NCI-H1048 (cell line): ENCODE data around the gene CEBPG.

ENCODE experiments used
- DNase-seq: peaks from one replicate; lab custom pipeline; 2025; lab: John Stamatoyannopoulos, UW

Gene CEBPG

DNA sequence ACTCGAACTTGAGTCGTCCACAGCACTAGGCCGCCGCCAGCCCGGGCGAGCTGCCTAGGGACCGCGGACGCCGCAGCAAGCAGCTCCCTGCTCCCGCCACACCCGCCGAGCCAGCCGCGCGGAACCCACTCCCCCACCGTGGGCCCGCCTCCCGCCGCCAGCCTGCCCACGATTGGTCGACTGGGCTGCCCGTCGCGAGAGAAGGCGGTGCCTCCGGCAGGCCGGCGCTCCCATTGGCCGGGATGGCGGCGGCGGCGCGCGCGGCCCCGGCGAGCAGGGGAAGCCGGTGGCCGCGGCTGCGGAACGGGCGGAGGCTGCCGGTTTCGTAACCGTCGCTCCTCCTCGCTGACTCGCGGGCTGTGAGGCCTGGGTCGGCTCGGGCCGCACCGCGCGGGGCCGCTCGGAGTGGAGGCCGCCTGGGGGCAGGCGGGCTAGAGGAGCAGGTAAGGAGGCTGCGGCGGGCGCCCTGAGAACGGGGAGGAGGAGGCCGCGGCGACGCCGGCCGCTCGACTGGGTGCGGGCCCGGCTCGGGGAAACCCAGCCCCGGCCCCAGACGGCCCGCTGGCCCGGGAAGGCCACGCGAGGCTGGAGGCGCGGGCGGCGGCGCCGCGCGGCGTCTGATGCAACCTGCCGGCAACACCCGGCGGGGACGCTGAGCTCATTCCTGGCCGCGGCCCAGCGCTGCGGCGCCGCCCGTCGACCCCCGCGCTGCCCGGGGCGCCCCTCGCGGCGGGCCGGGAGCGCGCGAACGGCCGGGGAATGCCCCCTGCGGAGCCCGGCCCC lies at the start of gene CEBPG:
Gene CEBPG (plus strand): TSS at position 257 of the 783 bp plus-strand sequence. CDS start 5,531 bp downstream, outside the sequence.
- peak; percentile 57 for DNase-seq

DNA sequence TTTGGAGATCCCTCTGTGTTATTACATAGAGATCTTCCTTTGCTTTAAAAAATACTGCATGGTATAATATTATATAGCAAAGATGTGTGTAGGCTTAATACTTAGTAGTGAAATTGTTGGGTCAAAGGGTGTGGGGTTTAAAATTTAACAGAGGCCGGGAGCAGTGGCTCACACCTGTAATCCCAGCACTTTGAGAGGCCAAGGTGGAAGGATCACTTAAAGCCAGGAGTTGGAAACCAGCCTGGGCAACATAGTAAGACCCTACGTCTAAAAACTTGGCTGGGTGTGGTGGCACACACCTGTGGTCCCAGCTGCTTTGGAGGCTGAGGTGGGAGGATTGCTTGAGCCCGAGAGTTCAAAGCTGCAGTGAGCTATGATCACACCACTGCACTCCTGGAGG lies 48.9 kb upstream of the CEBPG start:
- DNase-seq, result no peak

DNA sequence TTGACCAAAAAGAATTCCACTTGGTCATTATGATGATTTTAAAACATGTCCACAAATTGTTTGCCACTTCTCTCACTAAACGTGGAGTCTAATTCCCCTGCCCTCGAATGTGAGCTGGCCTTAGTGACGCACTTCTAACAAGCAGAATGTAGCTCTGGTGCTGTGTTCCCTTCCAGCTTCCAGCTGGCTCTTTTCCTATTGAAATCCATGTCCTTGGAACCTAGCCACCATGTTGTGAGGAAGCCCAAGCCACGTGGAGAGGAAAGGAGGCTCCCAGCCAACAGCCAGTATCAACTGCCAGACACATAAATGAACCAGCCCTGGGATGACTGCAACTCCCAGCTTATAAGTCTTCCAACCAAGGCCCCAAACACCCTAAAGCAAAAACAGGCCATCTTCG lies 47.6 kb upstream of the CEBPG start:
- no peak for DNase-seq

DNA sequence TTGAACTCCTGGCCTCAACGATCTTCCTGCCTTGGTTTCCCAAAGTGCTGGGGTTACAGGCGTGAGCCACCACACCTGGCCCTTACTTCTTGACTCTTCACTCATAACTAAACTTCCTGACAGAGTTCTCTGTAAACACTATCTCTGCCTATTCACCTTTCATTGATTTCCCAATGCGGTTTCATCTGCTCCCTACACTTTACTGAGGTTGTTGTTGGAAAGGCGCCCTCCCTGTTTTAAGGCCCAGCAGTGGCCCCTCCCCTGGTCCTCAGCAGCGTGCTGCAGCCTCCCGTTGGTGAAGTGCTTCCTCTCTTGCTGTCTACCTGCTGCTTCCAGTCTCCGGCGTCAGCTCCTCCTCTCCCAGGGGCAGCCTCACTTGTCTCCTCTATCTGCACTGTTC lies 44.4 kb upstream of the CEBPG start:
- DNase-seq, result no peak

DNA sequence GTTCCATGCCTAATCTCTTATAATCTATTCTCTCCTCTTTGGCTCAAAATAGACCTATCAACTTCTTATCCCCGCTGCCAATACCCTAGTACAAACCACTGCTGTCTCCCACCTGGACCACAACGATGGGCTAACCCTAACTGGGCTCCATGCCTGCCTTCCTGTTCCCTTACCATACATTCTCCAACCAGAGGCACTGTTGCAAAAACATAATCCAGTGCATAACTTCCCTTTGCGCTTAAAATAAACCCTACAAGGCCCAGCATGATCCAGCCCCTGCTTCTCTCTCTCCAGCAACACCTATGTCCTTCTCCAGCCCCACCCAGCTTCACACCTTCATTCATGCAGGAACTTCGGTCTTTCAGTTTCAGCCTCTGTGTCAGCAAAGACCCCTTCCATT lies 43.8 kb upstream of the CEBPG start:
- DNase-seq, result no peak

DNA sequence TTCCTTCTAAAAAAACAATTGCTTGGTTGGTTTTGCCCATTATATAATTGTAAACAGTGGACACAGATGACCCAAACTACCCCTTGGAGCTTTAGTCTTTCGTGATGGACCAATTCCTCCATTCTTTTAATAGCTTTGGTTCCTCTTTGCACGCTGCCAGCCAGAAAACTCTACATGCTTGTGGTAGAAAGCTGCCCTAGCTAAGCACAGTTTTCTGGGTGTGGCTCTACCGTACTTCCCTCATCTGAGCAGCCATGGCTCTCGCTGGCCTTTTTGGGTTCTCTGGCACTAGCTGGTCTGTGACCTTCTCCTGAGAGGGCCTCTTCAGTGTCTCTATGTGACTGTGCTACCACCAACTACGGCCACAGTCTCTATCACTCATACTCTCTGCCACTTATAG lies 41.3 kb upstream of the CEBPG start:
- no peak for DNase-seq

DNA sequence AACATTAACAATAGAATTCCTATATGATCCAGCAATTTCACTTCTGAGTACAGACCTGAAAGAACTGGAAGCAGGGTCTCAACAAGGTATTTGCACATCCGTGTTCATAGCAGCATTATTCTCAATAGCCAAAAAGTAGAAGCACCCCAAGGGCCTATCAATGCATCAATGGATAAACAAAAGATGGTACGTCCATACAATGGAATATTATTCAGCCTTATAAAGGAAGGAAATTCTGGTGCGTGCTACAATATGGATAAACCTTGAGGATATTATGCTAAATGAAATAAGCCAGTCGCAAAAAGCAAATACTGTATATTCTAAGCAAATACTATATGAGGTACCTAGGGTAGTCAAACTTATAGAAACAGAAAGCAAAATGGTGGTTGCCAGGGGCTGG lies 40.4 kb upstream of the CEBPG start:
- DNase-seq, result no peak

DNA sequence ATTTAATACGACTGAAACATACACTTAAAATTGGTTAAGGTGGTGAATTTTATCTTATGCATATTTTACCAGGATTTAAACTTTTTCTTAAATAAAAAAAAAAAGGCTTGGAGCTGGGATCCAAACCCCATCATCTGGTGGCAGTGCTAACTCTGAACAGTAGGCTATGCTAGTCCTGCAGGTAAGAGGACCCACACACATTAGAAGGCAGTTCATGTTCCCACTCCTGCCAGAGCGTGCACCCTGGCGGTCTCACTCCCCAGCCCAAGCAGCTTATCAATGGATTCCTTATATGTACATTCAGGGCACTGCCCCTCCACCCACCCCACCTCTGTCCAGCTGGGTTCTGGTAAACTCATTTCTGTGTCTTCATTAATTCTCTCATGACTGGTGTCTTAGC lies 39.9 kb upstream of the CEBPG start:
- DNase-seq, result no peak

DNA sequence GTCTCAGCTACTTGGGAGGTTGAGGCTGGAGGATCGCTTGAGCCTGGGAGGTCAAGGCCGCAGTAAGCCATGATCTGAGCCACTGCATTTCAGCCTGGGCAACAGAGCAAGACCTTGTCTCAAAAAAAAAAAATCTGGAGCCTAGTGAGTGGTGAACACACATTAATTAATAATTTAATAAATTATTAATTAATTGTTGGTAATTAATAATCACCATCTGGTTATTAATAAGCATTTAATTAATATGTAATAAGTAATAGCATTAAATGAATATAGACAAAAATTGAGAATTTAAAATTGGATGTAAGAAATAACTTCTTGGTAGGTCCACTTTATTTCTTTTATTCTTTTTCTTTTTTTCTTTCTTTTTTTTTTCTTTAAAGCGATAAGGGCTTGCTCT lies 39.2 kb upstream of the CEBPG start:
- no peak for DNase-seq

DNA sequence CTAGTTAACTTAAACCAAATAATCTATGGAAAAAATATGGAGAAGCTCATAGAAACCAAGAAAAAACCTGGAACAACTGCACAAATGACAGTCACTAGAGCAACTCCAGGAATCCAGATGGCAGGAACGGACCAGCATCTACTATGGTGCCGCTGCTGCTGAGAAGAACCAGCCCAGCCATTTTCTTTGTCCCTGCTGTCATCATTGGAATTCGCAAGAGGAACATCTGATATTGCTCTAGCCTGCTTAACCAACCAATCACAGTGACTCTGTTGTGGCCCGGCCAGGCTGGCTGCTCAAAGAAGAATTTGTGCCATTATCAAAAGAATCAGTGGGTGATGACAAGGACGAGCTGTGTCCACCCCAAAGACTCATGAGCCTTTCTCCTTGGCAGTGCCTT lies 38.1 kb upstream of the CEBPG start:
- no peak for DNase-seq

DNA sequence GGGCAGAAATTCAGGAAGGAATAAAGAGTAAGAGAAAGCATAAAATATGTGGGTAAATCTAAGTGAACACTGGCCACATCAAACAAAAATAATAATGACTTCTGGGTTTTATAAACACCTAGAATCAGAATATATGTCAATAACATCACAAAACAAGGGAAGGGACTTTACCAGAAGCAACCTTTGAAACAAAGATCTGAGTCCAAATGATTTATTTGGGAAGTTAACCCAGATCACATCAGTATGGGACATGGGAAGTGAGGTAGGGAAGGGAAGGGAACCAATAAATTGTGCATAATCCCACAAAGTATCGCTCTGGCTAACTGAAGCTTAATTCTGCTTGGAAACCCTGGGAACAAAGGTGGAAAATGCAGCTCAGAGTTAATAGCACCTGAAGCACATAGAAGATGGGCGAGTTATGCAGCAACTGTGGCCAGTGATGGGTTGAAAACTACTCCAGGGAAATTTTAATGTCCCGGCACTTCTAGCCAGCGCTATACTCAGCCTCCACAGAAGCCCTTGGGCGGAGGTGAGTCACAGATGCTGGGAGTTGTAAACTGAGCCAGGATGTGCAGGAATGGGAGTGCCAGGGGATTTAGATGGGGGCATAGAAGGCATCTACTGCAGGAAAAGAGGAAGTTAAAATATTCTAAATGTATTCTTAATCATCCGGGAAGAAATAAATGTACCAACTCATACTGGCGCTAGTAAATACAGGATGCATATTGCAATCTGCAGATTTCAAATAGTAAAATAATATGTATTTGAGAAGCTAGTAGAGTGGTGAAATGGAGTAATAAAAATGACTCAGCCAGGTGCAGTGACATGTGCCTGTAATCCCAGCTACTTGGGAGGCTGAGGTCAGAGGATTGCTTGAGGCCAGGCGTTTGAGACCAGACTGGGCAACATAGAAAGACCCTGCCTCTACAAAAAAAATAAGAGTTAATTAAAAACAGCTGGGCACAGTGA lies 34.2 kb upstream of the CEBPG start:
- no peak for DNase-seq

DNA sequence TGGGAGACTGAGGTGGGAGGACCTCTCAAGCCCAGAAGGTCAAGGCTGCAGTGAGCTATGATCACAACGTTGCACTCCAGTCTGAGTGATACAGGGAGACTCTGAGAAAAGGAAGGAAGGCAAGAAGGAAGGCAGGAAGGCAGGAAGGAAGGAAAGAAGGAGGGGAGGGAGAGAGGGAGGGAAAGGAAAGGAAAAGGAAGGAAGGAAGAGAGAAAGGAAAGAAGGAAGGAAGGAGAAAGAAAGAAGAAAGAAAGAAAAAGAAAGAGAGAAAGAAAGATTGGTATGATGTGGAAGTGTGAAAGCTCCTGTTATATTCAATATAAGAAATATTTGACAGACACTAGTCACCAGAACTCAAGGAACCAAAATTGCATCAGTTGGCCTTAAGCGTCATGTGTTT lies 32.5 kb upstream of the CEBPG start:
- no peak for DNase-seq

DNA sequence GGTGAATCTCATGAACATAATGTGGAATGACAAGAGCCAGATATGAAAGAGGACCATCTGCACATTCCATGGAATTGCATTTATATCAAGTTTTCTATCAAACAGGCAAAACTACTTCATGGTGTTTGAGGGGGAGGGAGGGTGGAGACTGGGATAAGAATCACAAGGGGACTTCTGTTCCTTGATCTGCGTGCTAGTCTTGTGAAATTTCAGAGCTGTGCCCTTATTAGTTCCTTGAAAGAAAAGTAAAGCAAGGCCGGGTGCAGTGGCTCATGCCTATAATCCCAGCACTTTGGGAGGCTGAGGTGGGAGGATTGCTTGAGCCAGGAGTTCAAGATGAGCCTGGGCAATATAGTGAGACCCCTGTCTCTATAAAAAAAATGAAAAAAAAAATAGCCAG lies 30.2 kb upstream of the CEBPG start:
- no peak for DNase-seq

DNA sequence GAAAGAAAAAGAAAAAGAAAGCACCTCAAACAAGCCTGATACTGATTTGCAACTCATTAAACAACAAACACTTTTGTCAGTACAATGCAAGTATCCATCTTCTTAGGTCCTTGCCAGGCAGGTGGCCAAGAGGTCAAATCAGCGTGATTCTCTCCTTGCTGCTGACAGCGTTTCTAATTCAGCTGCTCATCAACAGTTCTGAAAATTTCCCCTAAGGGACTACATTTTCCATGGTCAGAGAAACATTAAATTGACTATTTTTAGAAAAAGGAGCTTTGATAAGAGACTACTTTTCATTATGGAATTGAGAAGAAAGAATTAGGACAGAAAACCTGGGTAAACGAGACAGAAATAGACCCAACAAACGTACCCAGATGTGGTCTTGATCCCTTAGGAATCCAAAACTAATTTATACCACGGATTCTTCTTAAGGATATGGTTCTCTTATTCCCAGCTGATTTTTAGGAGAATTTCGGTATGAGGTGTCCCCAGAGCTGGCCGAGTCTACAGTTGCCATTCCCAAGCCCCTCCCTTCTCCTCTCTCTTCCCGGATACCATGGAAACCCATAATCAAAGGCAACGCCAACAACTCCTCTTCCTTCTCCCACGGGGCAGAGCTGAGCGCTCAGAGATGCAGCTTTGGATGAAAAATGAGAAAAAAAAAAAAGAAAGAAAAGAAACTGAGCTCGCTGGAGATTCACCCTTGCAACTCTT lies 29.5 kb upstream of the CEBPG start:
- no peak for DNase-seq

DNA sequence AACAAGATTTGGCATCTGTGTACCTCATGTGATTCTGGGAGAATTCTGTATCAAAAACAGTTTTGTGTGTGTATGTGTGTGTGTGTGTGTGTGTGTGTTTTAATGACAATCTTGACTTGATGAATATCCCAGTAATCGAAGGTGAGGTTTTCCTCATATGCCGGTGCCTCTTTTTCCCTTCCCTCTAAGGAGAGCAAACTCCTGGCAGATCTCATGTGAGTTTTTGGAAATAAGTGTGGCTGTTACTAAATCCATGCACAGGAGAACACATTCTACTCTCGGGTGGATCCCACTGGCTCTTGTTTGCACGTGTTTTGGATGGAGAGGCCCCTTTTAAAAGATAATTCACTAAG lies 29.0 kb upstream of the CEBPG start:
- no peak for DNase-seq

DNA sequence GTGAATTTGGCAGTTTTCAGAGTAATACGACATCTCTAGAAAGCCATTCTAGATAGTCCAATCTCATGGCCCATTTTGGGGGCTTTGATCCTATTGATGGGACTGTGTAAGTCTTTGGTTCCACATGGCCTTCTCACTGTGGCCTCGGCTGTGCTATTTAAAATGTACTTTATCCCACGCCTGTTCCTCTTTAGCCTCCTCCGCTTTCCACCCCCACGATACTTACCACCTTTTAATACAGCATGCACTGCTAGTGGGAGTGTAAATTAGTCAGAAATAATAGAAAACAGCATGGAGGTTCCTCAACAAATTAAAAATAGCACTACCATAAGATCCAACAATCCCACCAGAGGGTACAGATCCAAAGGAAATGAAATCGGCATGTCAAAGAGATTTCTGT lies 28.3 kb upstream of the CEBPG start:
- DNase-seq, result no peak

DNA sequence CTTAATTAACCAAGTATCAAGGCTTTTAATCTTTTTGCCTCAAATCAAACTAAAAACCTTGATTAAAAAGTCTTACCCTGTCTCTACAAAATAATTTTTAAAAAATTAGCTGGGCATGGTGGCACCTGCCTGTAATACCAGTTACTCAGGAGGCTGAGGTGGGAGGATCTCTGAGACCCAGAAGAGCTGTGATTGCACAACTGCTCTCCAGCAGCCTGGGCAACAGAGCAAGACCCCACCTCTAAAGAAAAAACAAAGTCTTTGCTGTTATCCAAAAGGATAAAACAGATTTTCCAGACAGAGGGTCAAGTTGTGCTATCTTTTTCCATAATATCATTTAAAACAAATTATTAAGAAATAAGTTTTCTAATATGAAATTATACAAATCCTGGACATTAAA lies 26.8 kb upstream of the CEBPG start:
- DNase-seq, result no peak

DNA sequence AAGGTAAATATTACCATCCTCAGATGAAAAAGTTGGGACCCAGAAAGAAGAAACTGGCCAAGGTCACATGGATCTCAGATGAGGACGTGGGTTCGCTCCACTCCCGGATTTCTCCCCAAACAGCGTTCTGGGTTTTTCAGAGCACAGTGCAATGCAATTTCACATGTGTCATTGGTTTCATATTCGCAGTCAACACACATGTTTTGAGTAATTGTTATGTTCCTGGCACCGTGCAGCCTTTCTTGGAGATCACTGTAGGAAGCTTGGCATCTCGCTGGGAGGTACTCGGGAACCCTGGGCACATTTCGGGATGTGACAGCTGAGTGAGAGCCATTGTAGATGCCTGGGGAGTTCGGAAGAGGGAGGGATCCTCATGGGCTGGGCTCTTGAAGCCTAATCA lies 26.2 kb upstream of the CEBPG start:
- DNase-seq, result no peak

DNA sequence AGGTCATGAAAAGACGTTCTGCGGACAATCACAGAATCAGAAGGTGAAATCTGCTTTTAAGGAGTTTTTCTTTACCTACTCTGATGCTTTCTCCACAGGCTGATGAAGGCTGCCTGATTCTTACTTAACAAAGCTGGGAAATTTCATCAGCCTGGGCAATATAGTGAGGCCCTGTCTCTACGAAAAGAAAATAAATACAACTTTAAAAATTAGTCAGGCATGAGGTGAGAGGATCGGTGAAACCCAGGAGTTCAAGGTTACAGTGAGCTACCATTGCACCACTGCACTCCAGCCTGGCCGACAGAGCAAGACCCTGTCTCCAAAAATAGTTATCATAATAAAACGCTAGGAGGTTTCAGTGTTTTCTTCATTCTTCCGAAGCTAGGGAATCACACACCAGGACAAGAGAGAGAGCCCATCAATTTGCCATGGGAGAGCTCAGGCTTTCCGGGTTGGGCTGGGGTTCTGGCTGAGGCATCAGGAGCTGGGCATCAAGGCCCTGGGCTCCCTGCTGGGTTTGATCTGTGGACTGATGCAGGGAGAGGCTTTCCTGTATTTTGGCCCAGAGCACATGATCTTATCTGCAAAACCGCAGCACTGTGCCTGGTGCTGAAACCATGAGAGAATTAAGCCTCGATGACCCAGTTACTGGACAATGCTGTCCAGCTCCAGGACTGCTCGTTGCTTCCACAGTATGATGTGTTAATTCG lies 25.1 kb upstream of the CEBPG start:
- DNase-seq, result no peak

DNA sequence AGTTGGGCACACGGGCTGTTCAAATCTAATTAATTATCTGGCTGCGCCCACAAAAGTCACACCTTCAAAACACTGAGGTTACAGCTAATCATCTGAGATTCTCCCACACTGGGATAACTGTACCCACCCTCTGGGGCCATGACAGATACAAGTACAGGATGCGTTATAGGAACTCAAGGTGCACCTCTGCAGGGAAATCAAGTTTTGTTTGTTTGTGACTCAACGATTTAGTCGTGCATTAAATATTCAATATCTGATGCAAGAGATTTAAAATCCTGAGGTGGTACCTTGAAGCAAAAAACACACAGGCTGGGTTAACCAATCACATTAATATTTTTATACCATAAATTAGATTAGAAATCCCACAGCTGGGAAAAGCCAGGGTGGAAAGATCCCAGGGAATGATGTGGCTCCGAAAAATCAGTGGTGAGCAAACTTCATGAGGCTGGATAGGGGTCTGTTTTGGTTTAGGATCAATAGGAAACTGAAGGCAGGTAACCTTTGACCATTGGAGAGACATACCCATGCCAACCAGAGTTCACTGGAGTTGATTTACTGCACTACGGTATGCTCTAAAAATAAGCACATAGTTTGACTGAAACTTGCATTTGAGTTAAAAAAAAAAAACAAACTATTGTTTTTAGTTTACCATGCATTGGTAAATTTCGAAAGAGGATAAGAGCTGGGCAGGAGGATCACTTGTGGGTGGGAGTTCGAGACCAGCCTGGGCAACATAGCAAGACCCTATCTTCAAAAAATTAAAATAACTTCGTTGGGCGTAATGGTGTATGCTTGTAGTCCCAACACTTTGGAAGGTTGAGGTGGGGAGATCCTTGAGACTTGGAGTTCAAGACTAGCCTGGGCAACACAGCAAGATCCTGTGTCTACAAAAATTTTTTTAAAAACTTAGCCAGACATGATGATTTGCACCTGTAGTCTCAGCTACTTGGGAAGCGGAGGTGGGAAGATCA lies 23.9 kb upstream of the CEBPG start:
- DNase-seq, result no peak
